SU-DHL-6 (cell line): ENCODE data around the gene APBA2.

Source experiments
- EZH2phosphoT487 ChIP-seq: fragments of 200-600 bp; sonication (generic), shearing (Covaris generic); conservative IDR thresholded peaks from 2 replicates; pipeline ENCODE4 v1.6.1; 2018; ENCODE audit warnings: mild to moderate bottlenecking, antibody characterized with exemption, low read length, moderate library complexity, mixed read lengths
- TF ChIP-seq, protein P1 (sequence below): fragments of 200-600 bp; sonication (generic); IDR thresholded peaks from one replicate; pipeline ENCODE4 v1.5.1; 2017; ENCODE audit warnings: antibody characterized with exemption, mild to moderate bottlenecking, low read length, moderate library complexity; ENCODE audit not compliant: insufficient read depth, poor library complexity, severe bottlenecking

- TF ChIP-seq, protein P1, sequence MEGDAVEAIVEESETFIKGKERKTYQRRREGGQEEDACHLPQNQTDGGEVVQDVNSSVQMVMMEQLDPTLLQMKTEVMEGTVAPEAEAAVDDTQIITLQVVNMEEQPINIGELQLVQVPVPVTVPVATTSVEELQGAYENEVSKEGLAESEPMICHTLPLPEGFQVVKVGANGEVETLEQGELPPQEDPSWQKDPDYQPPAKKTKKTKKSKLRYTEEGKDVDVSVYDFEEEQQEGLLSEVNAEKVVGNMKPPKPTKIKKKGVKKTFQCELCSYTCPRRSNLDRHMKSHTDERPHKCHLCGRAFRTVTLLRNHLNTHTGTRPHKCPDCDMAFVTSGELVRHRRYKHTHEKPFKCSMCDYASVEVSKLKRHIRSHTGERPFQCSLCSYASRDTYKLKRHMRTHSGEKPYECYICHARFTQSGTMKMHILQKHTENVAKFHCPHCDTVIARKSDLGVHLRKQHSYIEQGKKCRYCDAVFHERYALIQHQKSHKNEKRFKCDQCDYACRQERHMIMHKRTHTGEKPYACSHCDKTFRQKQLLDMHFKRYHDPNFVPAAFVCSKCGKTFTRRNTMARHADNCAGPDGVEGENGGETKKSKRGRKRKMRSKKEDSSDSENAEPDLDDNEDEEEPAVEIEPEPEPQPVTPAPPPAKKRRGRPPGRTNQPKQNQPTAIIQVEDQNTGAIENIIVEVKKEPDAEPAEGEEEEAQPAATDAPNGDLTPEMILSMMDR, result no peak
- no peak for TF ChIP-seq EZH2phosphoT487
Observed at GRCh38 chr15:28993720-28994053, 107.9 kb downstream of the APBA2 start.
